GM23338 (cell line): ENCODE data around the gene FMNL1. TPM values are rescaled to one million over a fixed set of nuclear protein-coding genes. Genes with fewer than 3 reads are reported as not detected.

Experiments
- ATAC-seq: fragments of 200-7000 bp; cut with Tn5 transposase; 3 replicates; pipeline ENCODE4 v1.9.1; 2020
- DNase-seq: peaks from one replicate; pipeline ENCODE4 v3.0.0-alpha.2; 2015; ENCODE audit warnings: low spot score
- H2AFZ ChIP-seq: fragments of 200-600 bp; sonication (generic); 2 replicates; pipeline ENCODE4 v1.8.0; 2016; ENCODE audit warnings: antibody characterized with exemption, mild to moderate bottlenecking, moderate library complexity
- H3F3A ChIP-seq: fragments of 200-600 bp; sonication (generic); replicated peaks from 2 replicates; pipeline ENCODE4 v1.8.0; 2017; ENCODE audit warnings: antibody characterized with exemption, mixed run types, low read depth
- H3K27ac ChIP-seq: fragments of 200-600 bp; sonication (generic); 2 replicates; pipeline ENCODE4 v1.6.1; 2016; ENCODE audit warnings: low read depth
- H3K27me3 ChIP-seq: fragments of 200-600 bp; sonication (generic); 2 replicates; pipeline ENCODE4 v1.8.0; 2016; ENCODE audit warnings: mild to moderate bottlenecking, mixed run types, moderate library complexity; ENCODE audit not compliant: insufficient read depth
- H3K36me3 ChIP-seq: fragments of 200-600 bp; sonication (generic); 2 replicates; pipeline ENCODE4 v1.8.0; 2016; ENCODE audit warnings: mild to moderate bottlenecking; ENCODE audit not compliant: insufficient read depth
- H3K4me1 ChIP-seq: fragments of 200-600 bp; sonication (generic); 2 replicates; pipeline ENCODE4 v1.8.0; 2016; ENCODE audit warnings: mild to moderate bottlenecking, moderate library complexity; ENCODE audit not compliant: insufficient read depth
- H3K4me2 ChIP-seq: fragments of 200-600 bp; sonication (generic); 2 replicates; pipeline ENCODE4 v1.7.1; 2017; ENCODE audit warnings: mixed run types
- H3K4me3 ChIP-seq: fragments of 200-600 bp; sonication (generic); 2 replicates; pipeline ENCODE4 v1.6.1; 2016; ENCODE audit warnings: mixed run types
- H3K79me2 ChIP-seq: fragments of 200-600 bp; sonication (generic); replicated peaks from 2 replicates; pipeline ENCODE4 v1.8.0; 2017; ENCODE audit warnings: mild to moderate bottlenecking; ENCODE audit not compliant: insufficient read depth
- H3K9me2 ChIP-seq: fragments of 200-600 bp; sonication (generic); 2 replicates; pipeline ENCODE4 v1.8.0; 2017; ENCODE audit not compliant: insufficient read depth
- H4K20me1 ChIP-seq: fragments of 200-600 bp; sonication (generic); replicated peaks from 2 replicates; pipeline ENCODE4 v1.8.0; 2017; ENCODE audit warnings: mild to moderate bottlenecking; ENCODE audit not compliant: insufficient read depth
- H3K27ac Mint-ChIP-seq: 2 replicates; pipeline ENCODE4 v1.8.0; 2020; ENCODE audit warnings: inconsistent platforms, mild to moderate bottlenecking, moderate library complexity, mixed read lengths
- H3K27me3 Mint-ChIP-seq: 3 replicates; pipeline ENCODE4 v1.8.0; 2022; ENCODE audit warnings: low read depth, mild to moderate bottlenecking, moderate library complexity, mixed read lengths, inconsistent platforms; ENCODE audit not compliant: insufficient read depth, poor library complexity
- H3K36me3 Mint-ChIP-seq: 3 replicates; pipeline ENCODE4 v1.8.0; 2021; ENCODE audit warnings: low read depth, mild to moderate bottlenecking, inconsistent platforms, moderate library complexity, mixed read lengths
- H3K4me1 Mint-ChIP-seq: 3 replicates; pipeline ENCODE4 v1.8.0; 2020; ENCODE audit warnings: mild to moderate bottlenecking, inconsistent platforms, mixed read lengths
- H3K4me3 Mint-ChIP-seq: 3 replicates; pipeline ENCODE4 v1.8.0; 2021; ENCODE audit warnings: moderate library complexity, mild to moderate bottlenecking, inconsistent platforms, mixed read lengths
- H3K9me3 Mint-ChIP-seq: 3 replicates; pipeline ENCODE4 v1.8.0; 2020; ENCODE audit warnings: moderate library complexity, mild to moderate bottlenecking, inconsistent platforms, mixed read lengths
- CREB1 ChIP-seq: fragments of 250-450 bp; sonication (Bioruptor Pico); IDR thresholded peaks from 2 replicates; pipeline ENCODE4 v1.5.0; 2020; ENCODE audit warnings: low read depth, mild to moderate bottlenecking, moderate library complexity
- EZH2 ChIP-seq: fragments of 200-600 bp; sonication (generic); IDR thresholded peaks from one replicate; pipeline ENCODE4 v1.8.0; 2017; ENCODE audit warnings: antibody characterized with exemption, mild to moderate bottlenecking, low read depth; ENCODE audit not compliant: unreplicated experiment
- EZH2phosphoT487 ChIP-seq: fragments of 200-600 bp; sonication (generic); IDR thresholded peaks from one replicate; pipeline ENCODE4 v1.8.1; 2018; ENCODE audit warnings: antibody characterized with exemption; ENCODE audit not compliant: unreplicated experiment
- JUNB ChIP-seq: IDR thresholded peaks from one replicate; pipeline ENCODE4 v1.6.1; 2016; ENCODE audit warnings: antibody characterized with exemption; ENCODE audit not compliant: unreplicated experiment
- NANOG ChIP-seq: IDR thresholded peaks from 2 replicates; pipeline ENCODE4 v1.6.1; 2016; ENCODE audit warnings: antibody characterized with exemption, borderline replicate concordance
- POLR2AphosphoS5 ChIP-seq: IDR thresholded peaks from 2 replicates; pipeline ENCODE4 v1.6.1; 2016; ENCODE audit warnings: antibody characterized with exemption, low read depth
- STAT1 ChIP-seq: IDR thresholded peaks from one replicate; pipeline ENCODE4 v1.6.1; 2016; ENCODE audit warnings: antibody characterized with exemption; ENCODE audit not compliant: unreplicated experiment
- ZNF114 ChIP-seq: fragments of 250-450 bp; sonication (Bioruptor Pico); IDR thresholded peaks from 2 replicates; pipeline ENCODE4 v1.5.0; 2020; ENCODE audit warnings: mild to moderate bottlenecking, moderate library complexity
- ZNF331 ChIP-seq: fragments of 250-450 bp; sonication (Bioruptor Pico); IDR thresholded peaks from 2 replicates; pipeline ENCODE4 v1.5.0; 2020; ENCODE audit warnings: low read depth, mild to moderate bottlenecking, moderate library complexity
- polyA plus RNA-seq: library from polyadenylated mRNA; unstranded; fragments of >200 nt; fragmentation: Nextera tagmentation; extraction: Ambion mirVana; gene quantifications from 2 replicates; pipeline ENCODE4 v1.2.1, GENCODE V29; 2016
- total RNA-seq: library from RNA; depleted of rRNA; stranded (reverse); fragments of >200 nt; shearing (Covaris generic); gene quantifications from 2 replicates; pipeline ENCODE4 v1.2.3, GENCODE V29; 2014
- TF ChIP-seq, protein P1 (sequence below): IDR thresholded peaks from 2 replicates; pipeline ENCODE4 v1.6.1; 2016; ENCODE audit warnings: antibody characterized with exemption
- TF ChIP-seq, protein P2 (sequence below), 2 experiments: fragments of 200-600 bp in 1 of 2; sonication (generic) in 1 of 2; conservative IDR thresholded peaks; 2 replicates each; pipeline versions ENCODE4 v1.5.1 to v1.6.1; 2016 to 2017; ENCODE audit warnings: antibody characterized with exemption in 2 of 2, low read depth in 2 of 2, mild to moderate bottlenecking in 2 of 2, moderate library complexity in 1 of 2
- TF ChIP-seq, protein P3 (sequence below): IDR thresholded peaks from one replicate; pipeline ENCODE4 v1.6.1; 2018; ENCODE audit warnings: antibody characterized with exemption; ENCODE audit not compliant: unreplicated experiment
- TF ChIP-seq, protein P4 (sequence below): fragments of 250-450 bp; sonication (Bioruptor Pico); IDR thresholded peaks from 2 replicates; pipeline ENCODE4 v1.5.0; 2020; ENCODE audit warnings: mild to moderate bottlenecking, moderate library complexity

FMNL1 gene
- total and polyA plus RNA-seq, 2 experiments from 2014 or later = 6.6 to 9.3 TPM

DNA sequence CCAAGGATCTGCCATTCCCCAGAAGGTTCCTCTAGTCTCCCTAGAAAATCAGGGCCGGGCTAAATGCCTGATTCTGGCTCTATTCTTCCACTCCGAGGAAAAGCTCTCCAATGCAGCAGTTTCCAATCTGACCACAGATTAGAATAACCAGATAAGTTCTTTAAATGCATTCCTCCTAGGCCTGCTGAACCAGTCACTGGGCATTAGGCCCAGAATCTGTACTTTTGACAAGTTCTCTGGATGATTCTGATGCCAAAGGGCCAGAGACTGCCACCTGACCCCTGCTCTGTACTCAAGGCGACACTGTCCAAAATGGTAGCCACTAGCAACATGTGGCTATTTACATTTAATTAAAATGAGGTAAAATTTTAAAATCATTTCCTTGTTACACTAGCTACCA is 72.8 kb downstream of the FMNL1 start:
- no peak overlapping the region for H3K27ac Mint-ChIP-seq
- no peak for DNase-seq
- Histone ChIP-seq H3K9me2 (no peaks in the 10 kb centered on the region), H2AFZ (no peak overlapping the region), H3K27ac (no peak overlapping the region), H3K79me2 (no peaks in the 10 kb centered on the region; the same call in 1 of the 2 replicates), H3K4me3 (no peak overlapping the region), H4K20me1 (peaks cover 2% of the 10 kb centered on the region), H3K36me3 (no peaks in the 10 kb centered on the region), H3K4me1 (no peaks in the 10 kb centered on the region), H3K4me2 (no peak overlapping the region), H3F3A (no peaks in the 10 kb centered on the region), H3K27me3 (no peaks in the 10 kb centered on the region)
- no peak for ATAC-seq
- peaks cover 9% of the 10 kb centered on the region for H3K27me3 Mint-ChIP-seq
- no peaks in the 10 kb centered on the region for H3K9me3 Mint-ChIP-seq
- peaks cover 3% of the 10 kb centered on the region; the same call in 2 of the 3 replicates for H3K36me3 Mint-ChIP-seq
- H3K4me3 Mint-ChIP-seq = no peak overlapping the region
- H3K4me1 Mint-ChIP-seq = peaks cover 10% of the 10 kb centered on the region; the same call in 2 of the 3 replicates
- TF ChIP-seq, protein P1, sequence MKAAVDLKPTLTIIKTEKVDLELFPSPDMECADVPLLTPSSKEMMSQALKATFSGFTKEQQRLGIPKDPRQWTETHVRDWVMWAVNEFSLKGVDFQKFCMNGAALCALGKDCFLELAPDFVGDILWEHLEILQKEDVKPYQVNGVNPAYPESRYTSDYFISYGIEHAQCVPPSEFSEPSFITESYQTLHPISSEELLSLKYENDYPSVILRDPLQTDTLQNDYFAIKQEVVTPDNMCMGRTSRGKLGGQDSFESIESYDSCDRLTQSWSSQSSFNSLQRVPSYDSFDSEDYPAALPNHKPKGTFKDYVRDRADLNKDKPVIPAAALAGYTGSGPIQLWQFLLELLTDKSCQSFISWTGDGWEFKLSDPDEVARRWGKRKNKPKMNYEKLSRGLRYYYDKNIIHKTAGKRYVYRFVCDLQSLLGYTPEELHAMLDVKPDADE = no peak
- no peak for TF ChIP-seq EZH2phosphoT487
- no peak for TF ChIP-seq ZNF331 (CRISPR knock-in tag)
- TF ChIP-seq, protein P2, sequence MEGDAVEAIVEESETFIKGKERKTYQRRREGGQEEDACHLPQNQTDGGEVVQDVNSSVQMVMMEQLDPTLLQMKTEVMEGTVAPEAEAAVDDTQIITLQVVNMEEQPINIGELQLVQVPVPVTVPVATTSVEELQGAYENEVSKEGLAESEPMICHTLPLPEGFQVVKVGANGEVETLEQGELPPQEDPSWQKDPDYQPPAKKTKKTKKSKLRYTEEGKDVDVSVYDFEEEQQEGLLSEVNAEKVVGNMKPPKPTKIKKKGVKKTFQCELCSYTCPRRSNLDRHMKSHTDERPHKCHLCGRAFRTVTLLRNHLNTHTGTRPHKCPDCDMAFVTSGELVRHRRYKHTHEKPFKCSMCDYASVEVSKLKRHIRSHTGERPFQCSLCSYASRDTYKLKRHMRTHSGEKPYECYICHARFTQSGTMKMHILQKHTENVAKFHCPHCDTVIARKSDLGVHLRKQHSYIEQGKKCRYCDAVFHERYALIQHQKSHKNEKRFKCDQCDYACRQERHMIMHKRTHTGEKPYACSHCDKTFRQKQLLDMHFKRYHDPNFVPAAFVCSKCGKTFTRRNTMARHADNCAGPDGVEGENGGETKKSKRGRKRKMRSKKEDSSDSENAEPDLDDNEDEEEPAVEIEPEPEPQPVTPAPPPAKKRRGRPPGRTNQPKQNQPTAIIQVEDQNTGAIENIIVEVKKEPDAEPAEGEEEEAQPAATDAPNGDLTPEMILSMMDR (conservative IDR thresholded peaks at IDR 0.05; ENCODE audit: low read depth in 2 of 2) = no peak
- TF ChIP-seq CREB1 (CRISPR knock-in tag) = no peak
- no peak for TF ChIP-seq NANOG
- TF ChIP-seq, protein P3, sequence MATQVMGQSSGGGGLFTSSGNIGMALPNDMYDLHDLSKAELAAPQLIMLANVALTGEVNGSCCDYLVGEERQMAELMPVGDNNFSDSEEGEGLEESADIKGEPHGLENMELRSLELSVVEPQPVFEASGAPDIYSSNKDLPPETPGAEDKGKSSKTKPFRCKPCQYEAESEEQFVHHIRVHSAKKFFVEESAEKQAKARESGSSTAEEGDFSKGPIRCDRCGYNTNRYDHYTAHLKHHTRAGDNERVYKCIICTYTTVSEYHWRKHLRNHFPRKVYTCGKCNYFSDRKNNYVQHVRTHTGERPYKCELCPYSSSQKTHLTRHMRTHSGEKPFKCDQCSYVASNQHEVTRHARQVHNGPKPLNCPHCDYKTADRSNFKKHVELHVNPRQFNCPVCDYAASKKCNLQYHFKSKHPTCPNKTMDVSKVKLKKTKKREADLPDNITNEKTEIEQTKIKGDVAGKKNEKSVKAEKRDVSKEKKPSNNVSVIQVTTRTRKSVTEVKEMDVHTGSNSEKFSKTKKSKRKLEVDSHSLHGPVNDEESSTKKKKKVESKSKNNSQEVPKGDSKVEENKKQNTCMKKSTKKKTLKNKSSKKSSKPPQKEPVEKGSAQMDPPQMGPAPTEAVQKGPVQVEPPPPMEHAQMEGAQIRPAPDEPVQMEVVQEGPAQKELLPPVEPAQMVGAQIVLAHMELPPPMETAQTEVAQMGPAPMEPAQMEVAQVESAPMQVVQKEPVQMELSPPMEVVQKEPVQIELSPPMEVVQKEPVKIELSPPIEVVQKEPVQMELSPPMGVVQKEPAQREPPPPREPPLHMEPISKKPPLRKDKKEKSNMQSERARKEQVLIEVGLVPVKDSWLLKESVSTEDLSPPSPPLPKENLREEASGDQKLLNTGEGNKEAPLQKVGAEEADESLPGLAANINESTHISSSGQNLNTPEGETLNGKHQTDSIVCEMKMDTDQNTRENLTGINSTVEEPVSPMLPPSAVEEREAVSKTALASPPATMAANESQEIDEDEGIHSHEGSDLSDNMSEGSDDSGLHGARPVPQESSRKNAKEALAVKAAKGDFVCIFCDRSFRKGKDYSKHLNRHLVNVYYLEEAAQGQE = no peak
- TF ChIP-seq EZH2 = no peak
- TF ChIP-seq JUNB = no peak
- no peak for TF ChIP-seq STAT1
- TF ChIP-seq POLR2AphosphoS5 = no peak
- TF ChIP-seq, protein P4, sequence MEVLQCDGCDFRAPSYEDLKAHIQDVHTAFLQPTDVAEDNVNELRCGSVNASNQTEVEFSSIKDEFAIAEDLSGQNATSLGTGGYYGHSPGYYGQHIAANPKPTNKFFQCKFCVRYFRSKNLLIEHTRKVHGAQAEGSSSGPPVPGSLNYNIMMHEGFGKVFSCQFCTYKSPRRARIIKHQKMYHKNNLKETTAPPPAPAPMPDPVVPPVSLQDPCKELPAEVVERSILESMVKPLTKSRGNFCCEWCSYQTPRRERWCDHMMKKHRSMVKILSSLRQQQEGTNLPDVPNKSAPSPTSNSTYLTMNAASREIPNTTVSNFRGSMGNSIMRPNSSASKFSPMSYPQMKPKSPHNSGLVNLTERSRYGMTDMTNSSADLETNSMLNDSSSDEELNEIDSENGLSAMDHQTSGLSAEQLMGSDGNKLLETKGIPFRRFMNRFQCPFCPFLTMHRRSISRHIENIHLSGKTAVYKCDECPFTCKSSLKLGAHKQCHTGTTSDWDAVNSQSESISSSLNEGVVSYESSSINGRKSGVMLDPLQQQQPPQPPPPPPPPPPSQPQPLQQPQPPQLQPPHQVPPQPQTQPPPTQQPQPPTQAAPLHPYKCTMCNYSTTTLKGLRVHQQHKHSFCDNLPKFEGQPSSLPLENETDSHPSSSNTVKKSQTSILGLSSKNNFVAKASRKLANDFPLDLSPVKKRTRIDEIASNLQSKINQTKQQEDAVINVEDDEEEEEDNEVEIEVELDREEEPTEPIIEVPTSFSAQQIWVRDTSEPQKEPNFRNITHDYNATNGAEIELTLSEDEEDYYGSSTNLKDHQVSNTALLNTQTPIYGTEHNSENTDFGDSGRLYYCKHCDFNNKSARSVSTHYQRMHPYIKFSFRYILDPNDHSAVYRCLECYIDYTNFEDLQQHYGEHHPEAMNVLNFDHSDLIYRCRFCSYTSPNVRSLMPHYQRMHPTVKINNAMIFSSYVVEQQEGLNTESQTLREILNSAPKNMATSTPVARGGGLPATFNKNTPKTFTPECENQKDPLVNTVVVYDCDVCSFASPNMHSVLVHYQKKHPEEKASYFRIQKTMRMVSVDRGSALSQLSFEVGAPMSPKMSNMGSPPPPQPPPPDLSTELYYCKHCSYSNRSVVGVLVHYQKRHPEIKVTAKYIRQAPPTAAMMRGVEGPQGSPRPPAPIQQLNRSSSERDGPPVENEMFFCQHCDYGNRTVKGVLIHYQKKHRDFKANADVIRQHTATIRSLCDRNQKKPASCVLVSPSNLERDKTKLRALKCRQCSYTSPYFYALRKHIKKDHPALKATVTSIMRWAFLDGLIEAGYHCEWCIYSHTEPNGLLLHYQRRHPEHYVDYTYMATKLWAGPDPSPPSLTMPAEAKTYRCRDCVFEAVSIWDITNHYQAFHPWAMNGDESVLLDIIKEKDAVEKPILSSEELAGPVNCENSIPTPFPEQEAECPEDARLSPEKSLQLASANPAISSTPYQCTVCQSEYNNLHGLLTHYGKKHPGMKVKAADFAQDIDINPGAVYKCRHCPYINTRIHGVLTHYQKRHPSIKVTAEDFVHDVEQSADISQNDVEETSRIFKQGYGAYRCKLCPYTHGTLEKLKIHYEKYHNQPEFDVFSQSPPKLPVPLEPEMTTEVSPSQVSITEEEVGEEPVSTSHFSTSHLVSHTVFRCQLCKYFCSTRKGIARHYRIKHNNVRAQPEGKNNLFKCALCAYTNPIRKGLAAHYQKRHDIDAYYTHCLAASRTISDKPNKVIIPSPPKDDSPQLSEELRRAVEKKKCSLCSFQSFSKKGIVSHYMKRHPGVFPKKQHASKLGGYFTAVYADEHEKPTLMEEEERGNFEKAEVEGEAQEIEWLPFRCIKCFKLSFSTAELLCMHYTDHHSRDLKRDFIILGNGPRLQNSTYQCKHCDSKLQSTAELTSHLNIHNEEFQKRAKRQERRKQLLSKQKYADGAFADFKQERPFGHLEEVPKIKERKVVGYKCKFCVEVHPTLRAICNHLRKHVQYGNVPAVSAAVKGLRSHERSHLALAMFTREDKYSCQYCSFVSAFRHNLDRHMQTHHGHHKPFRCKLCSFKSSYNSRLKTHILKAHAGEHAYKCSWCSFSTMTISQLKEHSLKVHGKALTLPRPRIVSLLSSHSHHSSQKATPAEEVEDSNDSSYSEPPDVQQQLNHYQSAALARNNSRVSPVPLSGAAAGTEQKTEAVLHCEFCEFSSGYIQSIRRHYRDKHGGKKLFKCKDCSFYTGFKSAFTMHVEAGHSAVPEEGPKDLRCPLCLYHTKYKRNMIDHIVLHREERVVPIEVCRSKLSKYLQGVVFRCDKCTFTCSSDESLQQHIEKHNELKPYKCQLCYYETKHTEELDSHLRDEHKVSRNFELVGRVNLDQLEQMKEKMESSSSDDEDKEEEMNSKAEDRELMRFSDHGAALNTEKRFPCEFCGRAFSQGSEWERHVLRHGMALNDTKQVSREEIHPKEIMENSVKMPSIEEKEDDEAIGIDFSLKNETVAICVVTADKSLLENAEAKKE (CRISPR knock-in tag) = no peak
- TF ChIP-seq ZNF114 (CRISPR knock-in tag) = no peak
